WERI-Rb-1 (cell line): ENCODE results near the gene TSPAN3.

Source experiments
- DNase-seq: peaks from one replicate; pipeline ENCODE4 v3.0.0-alpha.2; 2020
- H3K27ac ChIP-seq: fragments of 250-450 bp; sonication (Bioruptor Pico); 2 replicates; pipeline ENCODE4 v1.5.1; 2020; ENCODE audit warnings: mild to moderate bottlenecking, moderate library complexity
- H3K27me3 ChIP-seq: fragments of 250-450 bp; sonication (Bioruptor Pico); 2 replicates; pipeline ENCODE4 v1.5.1; 2021; ENCODE audit warnings: mild to moderate bottlenecking, low read depth, moderate library complexity; ENCODE audit not compliant: insufficient read depth, severe bottlenecking
- H3K36me3 ChIP-seq: fragments of 250-450 bp; sonication (Bioruptor Pico); 2 replicates; pipeline ENCODE4 v1.5.1; 2020; ENCODE audit warnings: mild to moderate bottlenecking, moderate library complexity
- H3K4me3 ChIP-seq: 2 replicates; pipeline ENCODE4 v1.5.1; 2011; ENCODE audit warnings: low read depth, mild to moderate bottlenecking, control low read depth, low read length
- H3K9me3 ChIP-seq: fragments of 250-450 bp; sonication (Bioruptor Pico); 2 replicates; pipeline ENCODE4 v1.5.1; 2021; ENCODE audit warnings: mild to moderate bottlenecking, moderate library complexity; ENCODE audit not compliant: severe bottlenecking
- CTCF ChIP-seq: IDR thresholded peaks from 2 replicates; pipeline ENCODE4 v1.5.1; 2011; ENCODE audit warnings: low read depth, mild to moderate bottlenecking, control low read depth, inconsistent platforms, low read length

Gene TSPAN3

DNA sequence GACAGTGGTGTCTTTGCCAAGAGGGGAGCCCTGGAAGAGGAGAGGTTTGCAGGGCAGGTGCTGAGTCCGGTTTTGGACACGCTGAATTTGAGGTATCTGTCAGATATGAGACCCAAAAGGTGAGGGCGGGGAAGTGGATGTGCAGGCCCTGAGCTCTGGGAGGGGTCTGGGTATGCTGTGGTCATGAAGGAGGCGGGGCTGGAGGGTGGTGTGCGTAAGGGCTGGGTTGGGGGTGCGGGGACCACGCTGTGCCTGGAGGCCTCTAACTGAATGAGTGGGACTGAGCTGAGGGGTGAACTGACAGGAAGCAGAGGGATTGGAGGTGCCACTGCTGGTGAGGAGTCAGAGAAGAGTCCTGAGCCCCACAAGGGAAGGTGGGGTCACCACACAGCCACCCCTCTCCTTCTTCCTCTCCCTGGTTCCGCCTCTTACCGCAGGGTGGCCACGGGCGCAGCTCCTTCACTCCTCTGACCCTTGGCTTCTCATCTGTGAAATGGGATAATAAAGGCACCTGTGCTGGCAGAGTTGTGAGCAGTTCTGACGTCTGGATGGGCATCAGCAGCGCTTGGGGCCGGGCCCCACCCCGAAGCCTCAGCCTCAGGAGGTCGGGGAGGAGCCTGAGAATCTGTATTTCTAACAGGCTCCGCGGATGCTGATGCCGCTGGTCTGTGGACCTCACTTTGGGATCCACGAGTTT lies 47.2 kb downstream of the TSPAN3 start:
- no peak overlapping the region for H3K4me3 ChIP-seq
- no peak for TF ChIP-seq CTCF
- no peak overlapping the region; the same call in 1 of the 2 replicates for H3K27ac ChIP-seq
- no peaks in the 10 kb centered on the region for H3K9me3 ChIP-seq
- H3K27me3 ChIP-seq = no peaks in the 10 kb centered on the region
- no peaks in the 10 kb centered on the region for H3K36me3 ChIP-seq
- DNase-seq = no peak

- Histone ChIP-seq H3K27me3 (no peaks in the 10 kb centered on the region), H3K4me3 (no peak overlapping the region), H3K9me3 (no peaks in the 10 kb centered on the region), H3K27ac (peak overlapping the region; percentile 29; the same call in 1 of the 2 replicates), H3K36me3 (no peaks in the 10 kb centered on the region)
- DNase-seq = no peak
- TF ChIP-seq CTCF = no peak
Measured at GRCh38 chr15:77022646-77023575, 48.0 kb downstream of the TSPAN3 start.

- no peak for DNase-seq
- Histone ChIP-seq H3K36me3 (no peaks in the 10 kb centered on the region), H3K4me3 (no peak overlapping the region), H3K9me3 (no peaks in the 10 kb centered on the region), H3K27ac (peak overlapping the region; percentile 29; the same call in 1 of the 2 replicates), H3K27me3 (no peaks in the 10 kb centered on the region)
- TF ChIP-seq CTCF = no peak
Measured at GRCh38 chr15:77021803-77022381, 49.0 kb downstream of the TSPAN3 start.

DNA sequence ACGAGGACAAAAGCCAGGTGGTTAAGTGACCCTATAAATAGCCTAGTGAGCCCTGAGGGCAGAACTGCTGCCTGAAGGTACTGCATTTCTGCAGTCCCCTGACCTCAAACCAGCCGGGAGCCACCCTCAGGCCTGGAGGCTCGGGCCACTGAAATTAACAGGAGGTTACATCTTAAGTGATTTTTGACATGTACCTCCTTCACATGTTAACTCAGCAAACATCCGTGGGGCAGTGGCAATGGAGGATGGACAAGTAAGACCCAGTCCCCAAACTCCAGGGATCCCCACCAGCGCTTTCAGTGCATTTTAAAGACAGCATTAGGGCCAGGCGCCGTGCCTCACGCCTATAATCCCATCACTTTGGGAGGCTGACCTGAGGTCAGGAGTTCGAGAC lies 49.8 kb downstream of the TSPAN3 start:
- H3K27ac ChIP-seq = no peak overlapping the region
- H3K36me3 ChIP-seq = no peaks in the 10 kb centered on the region
- no peaks in the 10 kb centered on the region for H3K27me3 ChIP-seq
- H3K4me3 ChIP-seq = no peak overlapping the region
- DNase-seq = no peak
- TF ChIP-seq CTCF = no peak
- no peaks in the 10 kb centered on the region for H3K9me3 ChIP-seq

GRCh38 chr15:77020348-77021087 lies 50.4 kb downstream of the TSPAN3 start:
- no peak overlapping the region for H3K4me3 ChIP-seq
- H3K27ac ChIP-seq = no peak overlapping the region
- H3K36me3 ChIP-seq = no peaks in the 10 kb centered on the region
- H3K27me3 ChIP-seq = no peaks in the 10 kb centered on the region
- H3K9me3 ChIP-seq = no peaks in the 10 kb centered on the region
- TF ChIP-seq CTCF = no peak
- no peak for DNase-seq
